Sigmoid colon (tissue), 7 donors: ENCODE data around the gene ZNF574. TPM values are rescaled to one million over a fixed set of nuclear protein-coding genes. Genes with fewer than 3 reads are reported as not detected.

Experiments used
- DNase-seq: peaks from one replicate; pipeline ENCODE4 v3.0.0-alpha.2; 2019
- H3K27ac ChIP-seq, 4 donors: fragments of 200-600 bp; sonication (generic); one replicate each; pipeline ENCODE4 v1.5.1; 2016 to 2019; ENCODE audit warnings: mild to moderate bottlenecking in 1 of 4
- H3K27me3 ChIP-seq, 3 donors: fragments of 200-600 bp; sonication (generic); one replicate each; pipeline ENCODE4 v1.5.1; 2019; ENCODE audit warnings: mild to moderate bottlenecking in 1 of 3
- H3K36me3 ChIP-seq, 4 donors: fragments of 200-600 bp; sonication (generic); one replicate each; pipeline ENCODE4 v1.5.1; 2016 to 2019
- H3K4me1 ChIP-seq, 4 donors: fragments of 200-600 bp; sonication (generic); one replicate each; pipeline ENCODE4 v1.5.1; 2017 to 2019
- H3K4me3 ChIP-seq, 4 donors: fragments of 200-600 bp; sonication (generic); one replicate each; pipeline ENCODE4 v1.5.1; 2017 to 2019; ENCODE audit warnings: mild to moderate bottlenecking in 2 of 4, moderate library complexity in 1 of 4
- H3K9me3 ChIP-seq, 4 donors: fragments of 200-600 bp in 3 of 4; sonication (generic) in 3 of 4; one replicate each; pipeline versions ENCODE4 v1.5.1 to v1.6.1; 2013 to 2019
- CTCF ChIP-seq, 4 experiments: fragments of 450-650 bp in 3 of 4; fragments of 200-600 bp in 1 of 4; IDR thresholded peaks; one replicate each; pipeline ENCODE4 v1.5.1; 2016 to 2019; ENCODE audit warnings: antibody characterized with exemption in 4 of 4, mild to moderate bottlenecking in 3 of 4, moderate library complexity in 2 of 4
- EP300 ChIP-seq, 4 donors: sonication (generic); formaldehyde crosslinking; IDR thresholded peaks; one replicate each; pipeline ENCODE4 v1.6.1; 2017; ENCODE audit warnings: antibody characterized with exemption in 4 of 4
- POLR2A ChIP-seq, 2 donors: fragments of 450-650 bp; IDR thresholded peaks; one replicate each; pipeline ENCODE4 v1.6.1; 2016; ENCODE audit warnings: antibody characterized with exemption in 2 of 2, mild to moderate bottlenecking in 2 of 2, moderate library complexity in 2 of 2
- POLR2AphosphoS5 ChIP-seq, 4 donors: sonication (generic); formaldehyde crosslinking; IDR thresholded peaks; one replicate each; pipeline ENCODE4 v1.6.1; 2017; ENCODE audit warnings: antibody characterized with exemption in 4 of 4
- WGBS, 2 donors: extraction: QIAGEN DNeasy Blood & Tissue Kit; methylation state at CpG; one replicate each; pipeline ENCODE4 v1.1.7; 2013; 5-methylcytosine and 5-hydroxymethylcytosine counted together
- intact Hi-C: fragments of 100-400 bp; cut with DNase I; formaldehyde crosslinking; loops from one replicate; pipeline ENCODE4 v1.15.1; 2023
- polyA plus RNA-seq, 3 donors: library from polyadenylated mRNA; stranded (reverse); fragments of 200-250 nt; gene quantifications; one replicate each; pipeline ENCODE4 v1.2.3, GENCODE V29; 2013
- total RNA-seq, 4 donors: library from RNA; depleted of rRNA; stranded (reverse); fragments of >200 nt; gene quantifications; one replicate each; pipeline ENCODE4 v1.1.0, GENCODE V29; 2016
- donor health status: healthy with polysubstance abuse.
- donor health status: Bipolar disorder and iron deficiency.
- donor health status: healthy.

Gene ZNF574
- total and polyA plus RNA-seq, 7 donors = 3.0 to 14.6 (median 12.5) TPM

- Histone ChIP-seq H3K4me1 (peaks cover 0 to 30% (median 17%) of the 10 kb centered on the region in 4 donors), H3K36me3 (peaks cover 6 to 45% (median 18%) of the 10 kb centered on the region in 4 donors)
These were observed 10.9 kb upstream of the ZNF574 start for GRCh38 chr19:42065051-42065450.

GRCh38 chr19:42065511-42065910 is 10.5 kb upstream of the ZNF574 start:
- DNase-seq = no peak
- WGBS, 2 donors = 91 to 94% methylated on average over 9 of the region's 9 CpGs
- Histone ChIP-seq H3K9me3 (no peaks in the 10 kb centered on the region), H3K4me1 (peaks cover 0 to 34% (median 21%) of the 10 kb centered on the region in 4 donors), H3K4me3 (no peak overlapping the region), H3K36me3 (peaks cover 6 to 45% (median 18%) of the 10 kb centered on the region in 4 donors), H3K27ac (no peak overlapping the region), H3K27me3 (no peaks in the 10 kb centered on the region)
- TF ChIP-seq POLR2AphosphoS5 (IDR thresholded peaks at IDR 0.05) (no peak), POLR2A (IDR thresholded peaks at IDR 0.05) (no peak), CTCF (IDR thresholded peaks at IDR 0.05) (no peak), EP300 (IDR thresholded peaks at IDR 0.05) (no peak)
- intact Hi-C loops = no loop called here

More at GRCh38 chr19:42065051-42065450, 10.9 kb upstream of the ZNF574 start:
- no peak for DNase-seq
- no peak overlapping the region for H3K4me3 ChIP-seq
- TF ChIP-seq POLR2A (IDR thresholded peaks at IDR 0.05) (no peak), CTCF (IDR thresholded peaks at IDR 0.05) (no peak), EP300 (IDR thresholded peaks at IDR 0.05) (no peak), POLR2AphosphoS5 (IDR thresholded peaks at IDR 0.05) (no peak)
- WGBS, 2 donors = 90 to 91% methylated on average over 13 of the region's 13 CpGs
- intact Hi-C loops = no loop called here
- no peak overlapping the region for H3K27ac ChIP-seq
- H3K9me3 ChIP-seq = no peaks in the 10 kb centered on the region
- H3K27me3 ChIP-seq = no peaks in the 10 kb centered on the region

- Histone ChIP-seq H3K9me3 (no peaks in the 10 kb centered on the region), H3K27ac (no peak overlapping the region), H3K27me3 (no peaks in the 10 kb centered on the region), H3K4me1 (peaks cover 0 to 37% (median 26%) of the 10 kb centered on the region in 4 donors), H3K4me3 (no peak overlapping the region), H3K36me3 (peaks cover 6 to 45% (median 17%) of the 10 kb centered on the region in 4 donors)
- no peak for DNase-seq
- WGBS, 2 donors = 24 to 58% methylated on average over 9 of the region's 9 CpGs
- TF ChIP-seq POLR2A (IDR thresholded peaks at IDR 0.05) (no peak), CTCF (IDR thresholded peaks at IDR 0.05) (no peak), EP300 (IDR thresholded peaks at IDR 0.05) (no peak), POLR2AphosphoS5 (IDR thresholded peaks at IDR 0.05) (no peak)
- intact Hi-C loops = no loop called here
These were observed 9.8 kb upstream of the ZNF574 start for GRCh38 chr19:42066075-42066754.

- H3K27me3 ChIP-seq = no peaks in the 10 kb centered on the region
- no peak overlapping the region for H3K27ac ChIP-seq
- no peak for DNase-seq
- WGBS, 2 donors = 48 to 79% methylated on average over 6 of the region's 6 CpGs
- peaks cover 6 to 34% (median 14%) of the 10 kb centered on the region in 4 donors for H3K36me3 ChIP-seq
- TF ChIP-seq CTCF (IDR thresholded peaks at IDR 0.05) = no peak
- no peak for TF ChIP-seq POLR2AphosphoS5 (IDR thresholded peaks at IDR 0.05)
- TF ChIP-seq EP300 (IDR thresholded peaks at IDR 0.05) = no peak
- TF ChIP-seq POLR2A (IDR thresholded peaks at IDR 0.05) = no peak
- peaks cover 0 to 37% (median 26%) of the 10 kb centered on the region in 4 donors for H3K4me1 ChIP-seq
- H3K9me3 ChIP-seq = no peaks in the 10 kb centered on the region
- H3K4me3 ChIP-seq = no peak overlapping the region
- intact Hi-C loops = no loop called here
These were observed 8.6 kb upstream of the ZNF574 start for GRCh38 chr19:42067315-42067888.
